GM19372 (cell line): ENCODE results near the gene PADI3.

ENCODE experiments used
- ATAC-seq: cut with Tn5 transposase; IDR thresholded peaks from one replicate; pipeline ENCODE4 v1.9.1; 2021; ENCODE audit warnings: mild to moderate bottlenecking, low read depth, moderate library complexity; ENCODE audit not compliant: unreplicated experiment

Gene PADI3

DNA sequence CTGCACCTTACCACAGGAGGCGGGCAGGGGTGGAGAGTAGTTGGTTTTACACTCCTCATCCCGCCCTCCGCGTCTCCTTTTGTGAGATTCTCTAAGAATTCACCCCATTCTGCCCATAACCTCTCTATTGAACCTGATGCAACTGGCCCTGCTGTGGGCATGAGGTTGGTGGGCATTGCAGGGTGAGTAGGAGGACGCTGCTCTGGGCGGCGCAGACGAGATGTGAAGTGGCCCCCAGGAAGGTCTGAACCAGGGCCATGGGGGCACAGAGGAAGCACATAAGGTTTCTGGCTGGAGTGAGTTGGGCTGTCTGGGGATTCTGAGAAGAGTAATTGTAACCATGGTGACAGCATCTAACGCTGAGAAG is 35.1 kb upstream of the PADI3 start:
- no peak for ATAC-seq

DNA sequence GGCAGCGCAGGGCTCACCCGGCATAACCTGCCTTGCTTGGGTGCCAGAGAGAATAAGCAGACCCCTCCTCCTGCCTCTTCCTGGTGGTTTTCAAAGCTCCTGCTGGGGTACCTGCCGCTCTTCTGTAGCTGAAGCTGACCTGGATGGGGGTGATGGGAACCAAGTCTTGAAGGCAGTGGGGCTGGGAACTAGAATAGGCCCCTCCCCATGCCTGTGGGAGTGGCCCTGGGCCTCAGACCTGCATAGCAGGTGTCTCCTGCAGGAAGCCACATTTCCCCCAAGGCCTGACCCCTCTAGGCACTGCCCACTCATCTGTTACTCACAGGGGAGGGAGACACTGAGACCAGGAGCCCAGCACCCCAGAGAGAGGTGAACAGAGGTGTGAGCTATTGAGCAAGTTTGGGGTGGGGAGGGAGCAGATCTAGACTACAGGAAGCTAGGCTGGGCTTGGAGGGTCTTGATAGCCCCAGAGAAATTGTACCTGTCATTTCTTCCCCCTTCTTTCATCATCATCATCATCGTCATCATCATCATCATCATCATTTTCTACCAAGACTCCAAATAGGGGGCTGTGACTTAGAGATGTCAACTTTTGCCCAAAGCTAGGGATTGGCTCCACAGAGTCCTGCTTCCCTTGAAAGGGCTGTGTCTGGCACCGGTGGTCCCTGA is 33.9 kb upstream of the PADI3 start:
- no peak for ATAC-seq

DNA sequence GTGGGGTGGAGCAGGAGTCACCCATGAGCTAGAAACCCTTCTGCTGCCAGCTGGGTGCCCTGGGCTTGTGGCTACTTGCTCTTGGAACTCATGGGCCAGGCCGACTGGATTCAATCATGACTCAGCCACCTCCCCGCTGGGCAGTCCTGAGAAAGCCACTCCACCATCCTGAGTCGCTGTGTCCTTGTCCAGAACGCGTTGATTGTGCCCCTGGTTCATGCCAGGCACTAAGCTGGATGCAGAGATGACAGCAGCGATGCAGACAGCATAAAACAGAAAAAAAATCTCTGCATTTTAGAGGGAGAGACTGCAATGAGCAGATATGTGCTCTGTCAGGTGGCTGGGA is 33.4 kb upstream of the PADI3 start:
- no peak for ATAC-seq

DNA sequence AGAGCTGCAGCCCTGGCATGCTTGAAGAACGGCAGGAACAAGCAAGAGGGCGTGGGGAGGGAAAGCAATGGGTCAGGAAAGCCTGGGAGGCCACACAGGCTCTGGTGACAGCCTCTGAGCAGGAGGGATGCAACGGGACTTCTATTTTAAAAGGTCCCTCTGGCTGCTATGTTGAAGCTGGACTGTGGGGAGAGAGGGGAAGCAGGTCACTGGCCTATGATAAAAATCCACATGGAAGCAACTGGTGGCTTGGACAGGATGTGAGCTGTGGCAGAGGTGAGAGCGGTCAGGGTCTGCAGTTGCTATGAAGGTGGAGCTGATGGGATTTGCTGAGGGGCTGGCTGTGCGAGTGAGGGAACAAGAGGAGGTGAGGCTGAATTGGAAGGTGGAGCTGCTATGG is 32.8 kb upstream of the PADI3 start:
- no peak for ATAC-seq

DNA sequence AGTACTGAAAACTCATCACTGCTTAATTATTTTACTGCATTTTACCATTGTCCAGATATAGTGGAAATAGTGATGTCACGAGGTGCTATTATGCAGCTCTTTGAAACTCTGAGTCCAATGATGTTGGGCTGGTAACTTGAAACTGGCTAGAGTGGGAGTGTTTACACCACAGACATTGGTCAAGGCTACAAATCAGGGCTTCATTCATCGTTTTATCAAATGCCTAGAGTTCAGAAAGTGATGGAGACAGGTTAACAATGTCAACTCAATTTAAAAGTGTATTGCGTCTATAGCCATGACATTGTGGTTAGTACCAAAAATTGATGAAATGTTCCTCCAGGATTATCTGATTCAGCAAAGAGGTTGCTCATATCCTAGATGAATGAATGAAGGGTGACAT is 31.3 kb upstream of the PADI3 start:
- ATAC-seq = no peak

DNA sequence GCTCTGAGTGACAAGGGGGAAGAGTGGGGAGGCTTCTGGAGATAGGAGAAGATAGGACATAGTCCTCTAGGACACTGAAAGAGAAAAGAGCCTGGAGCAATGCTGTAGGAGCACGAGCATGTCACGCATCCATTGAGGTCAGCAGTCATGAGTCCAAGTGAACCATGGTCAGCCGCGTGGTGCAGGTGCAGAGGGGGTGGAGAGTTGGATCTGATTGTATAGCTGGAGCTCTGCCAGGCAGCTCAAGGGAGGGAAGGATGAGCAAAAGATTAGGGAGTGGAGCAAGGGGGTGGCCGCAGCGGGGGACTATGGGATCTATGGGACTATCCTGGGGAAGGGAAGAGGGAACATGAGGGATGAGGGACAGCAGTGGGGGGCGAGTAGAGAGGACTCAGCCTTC is 30.0 kb upstream of the PADI3 start:
- no peak for ATAC-seq

DNA sequence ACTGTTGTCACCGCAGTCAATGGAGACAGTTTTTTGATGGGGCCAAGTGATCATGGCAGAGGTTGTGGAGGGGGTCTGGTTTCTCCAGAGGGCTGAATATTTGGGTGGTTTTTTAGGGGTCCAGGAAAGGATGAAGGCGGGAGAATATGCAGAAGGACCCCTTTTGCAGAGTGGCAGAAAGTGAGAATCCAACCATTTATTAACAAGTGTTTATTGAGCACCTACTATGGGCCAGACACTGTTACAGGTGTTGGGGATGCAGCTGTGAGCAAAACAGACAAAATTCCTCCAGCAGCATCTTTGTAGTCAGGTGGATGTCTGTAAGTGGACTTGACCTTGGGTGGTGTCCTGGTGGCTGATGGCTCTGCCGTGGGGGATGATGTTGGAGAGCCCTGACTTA is 28.6 kb upstream of the PADI3 start:
- ATAC-seq = no peak

DNA sequence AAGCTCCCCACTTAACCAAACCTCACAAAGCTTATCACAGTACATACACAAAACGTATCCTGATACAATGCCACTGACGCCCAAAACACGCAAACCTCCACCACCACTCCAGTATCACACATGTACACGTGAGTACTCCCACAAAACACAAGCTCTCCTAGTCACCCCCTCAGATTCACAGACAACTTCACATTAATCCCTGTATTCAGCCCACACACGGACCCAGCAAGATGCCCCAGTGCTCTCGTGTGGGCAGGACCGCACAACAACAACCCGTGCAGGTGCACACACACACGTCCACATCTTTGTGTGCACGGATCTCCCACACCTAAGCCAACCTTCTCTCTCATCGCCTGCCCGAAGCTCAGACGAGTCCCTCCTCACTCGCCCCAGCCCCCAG is 26.3 kb upstream of the PADI3 start:
- ATAC-seq = no peak

DNA sequence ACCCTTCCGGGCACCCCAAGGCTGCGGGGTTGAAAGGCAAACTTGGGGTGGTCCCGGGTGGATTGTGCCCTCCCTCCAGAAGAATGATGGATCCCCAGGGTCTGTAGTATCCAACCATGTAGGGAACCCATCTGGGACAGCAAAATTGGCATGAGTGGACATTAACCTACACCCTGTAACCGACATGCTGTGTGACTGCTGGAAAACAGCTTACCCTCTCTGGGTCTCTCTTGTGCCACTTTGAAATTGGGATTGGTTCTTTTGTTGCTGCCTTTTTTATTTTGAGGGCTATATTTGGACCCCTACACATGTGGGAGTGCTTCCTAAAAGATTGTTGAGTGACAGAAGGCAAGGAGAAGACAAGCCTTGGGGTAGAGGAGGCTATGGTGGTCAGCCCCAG is 24.5 kb upstream of the PADI3 start:
- ATAC-seq = no peak

DNA sequence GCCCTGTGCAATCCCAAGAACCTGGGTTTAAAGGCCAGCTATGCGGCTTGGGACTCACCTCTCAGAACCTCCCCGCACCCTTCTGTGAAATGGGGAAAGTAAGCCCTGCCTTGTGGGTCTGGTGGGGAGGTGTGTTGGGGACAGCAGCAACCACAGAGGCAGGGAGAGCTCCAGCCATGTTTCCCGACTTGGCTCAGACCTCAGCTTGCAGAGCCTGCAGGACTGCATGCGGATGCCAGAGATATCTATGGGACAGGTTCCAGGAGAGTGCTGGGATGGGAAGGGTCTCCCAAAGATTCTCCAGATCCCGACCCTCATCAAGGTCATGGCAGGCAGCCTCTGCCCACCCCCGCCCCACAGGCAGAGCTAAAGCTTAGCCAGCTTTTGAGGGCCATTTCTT is 23.8 kb upstream of the PADI3 start:
- no peak for ATAC-seq

DNA sequence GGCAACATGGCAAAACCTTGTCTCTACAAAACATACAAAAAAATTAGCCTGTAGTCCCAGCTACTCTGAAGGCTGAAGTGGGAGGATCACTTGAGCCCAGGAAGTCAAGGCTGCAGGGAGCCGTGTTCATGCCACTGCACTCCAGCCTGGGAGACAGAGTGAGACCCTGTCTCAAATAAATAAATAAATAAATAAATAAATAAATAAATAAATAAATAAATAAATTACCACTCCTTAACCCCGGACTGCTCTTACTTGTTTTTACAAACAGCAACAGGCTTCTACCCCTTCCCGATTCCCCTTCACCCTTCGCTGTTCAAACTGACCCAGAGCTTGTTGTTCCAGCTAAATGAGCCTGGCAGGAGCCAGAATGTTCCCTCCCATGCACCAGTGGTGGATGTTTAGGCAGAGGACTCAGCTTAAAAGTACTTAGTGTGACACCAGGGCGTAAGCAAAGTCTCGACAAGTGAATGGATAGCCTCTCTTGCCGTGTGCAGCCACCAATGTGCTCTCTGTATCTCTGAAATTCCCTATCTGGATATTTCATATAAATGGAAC is 21.5 kb upstream of the PADI3 start:
- ATAC-seq = no peak

DNA sequence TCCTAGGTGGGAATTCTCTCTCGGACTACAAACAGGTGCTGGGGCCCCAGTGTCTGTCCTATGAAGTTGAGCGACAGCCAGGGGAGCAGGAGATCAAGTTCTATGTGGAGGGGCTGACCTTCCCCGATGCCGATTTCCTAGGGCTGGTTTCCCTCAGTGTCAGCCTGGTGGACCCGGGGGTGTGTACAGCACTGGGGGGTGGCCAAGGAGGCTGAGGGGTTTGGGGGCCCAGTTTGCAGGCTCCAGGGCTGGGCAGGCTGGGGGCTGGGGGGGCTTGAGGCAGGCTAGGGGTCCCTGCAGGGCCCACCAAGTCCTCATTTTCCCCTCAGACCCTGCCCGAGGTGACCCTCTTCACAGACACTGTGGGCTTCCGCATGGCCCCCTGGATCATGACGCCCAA is 20.3 kb upstream of the PADI3 start:
- no peak for ATAC-seq

DNA sequence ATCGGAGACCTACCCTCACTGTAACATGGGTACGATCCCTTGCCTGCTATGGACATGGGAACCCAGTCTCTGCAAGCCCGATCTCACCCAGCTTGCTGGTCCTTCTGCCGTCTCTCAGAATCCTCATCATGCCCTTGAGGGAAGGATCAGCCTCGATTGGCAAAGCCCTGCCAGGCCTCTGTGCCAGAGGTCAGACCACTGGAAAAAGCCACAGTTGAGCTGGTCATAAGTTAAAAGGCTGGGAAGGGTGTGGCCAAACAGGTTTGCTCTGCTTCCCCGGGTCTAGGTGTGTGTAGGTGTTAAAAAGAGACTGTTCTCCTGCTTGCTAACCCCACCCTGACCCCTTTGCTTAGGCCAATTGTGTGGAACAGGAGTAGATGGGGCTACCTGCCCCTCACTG is 19.5 kb upstream of the PADI3 start:
- ATAC-seq = no peak

DNA sequence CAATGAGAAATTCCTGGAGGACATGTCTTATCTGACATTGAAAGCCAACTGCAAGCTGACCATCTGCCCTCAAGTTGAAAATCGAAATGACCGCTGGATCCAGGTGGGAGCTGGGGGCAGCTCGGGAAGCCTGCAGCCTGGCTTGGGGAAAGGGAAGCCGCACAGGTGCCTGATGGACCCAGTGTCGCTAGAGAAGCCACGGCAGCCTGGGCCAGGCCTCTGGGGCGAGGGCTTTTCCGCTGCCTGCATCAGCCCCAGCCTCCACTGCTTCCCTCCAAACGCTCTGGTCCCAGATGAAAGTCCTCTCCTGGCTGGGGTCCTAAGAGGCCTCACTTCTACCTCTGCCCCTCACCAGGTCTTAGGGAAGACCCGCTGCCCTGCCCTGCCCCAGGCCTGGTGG is 18.8 kb upstream of the PADI3 start:
- no peak for ATAC-seq

DNA sequence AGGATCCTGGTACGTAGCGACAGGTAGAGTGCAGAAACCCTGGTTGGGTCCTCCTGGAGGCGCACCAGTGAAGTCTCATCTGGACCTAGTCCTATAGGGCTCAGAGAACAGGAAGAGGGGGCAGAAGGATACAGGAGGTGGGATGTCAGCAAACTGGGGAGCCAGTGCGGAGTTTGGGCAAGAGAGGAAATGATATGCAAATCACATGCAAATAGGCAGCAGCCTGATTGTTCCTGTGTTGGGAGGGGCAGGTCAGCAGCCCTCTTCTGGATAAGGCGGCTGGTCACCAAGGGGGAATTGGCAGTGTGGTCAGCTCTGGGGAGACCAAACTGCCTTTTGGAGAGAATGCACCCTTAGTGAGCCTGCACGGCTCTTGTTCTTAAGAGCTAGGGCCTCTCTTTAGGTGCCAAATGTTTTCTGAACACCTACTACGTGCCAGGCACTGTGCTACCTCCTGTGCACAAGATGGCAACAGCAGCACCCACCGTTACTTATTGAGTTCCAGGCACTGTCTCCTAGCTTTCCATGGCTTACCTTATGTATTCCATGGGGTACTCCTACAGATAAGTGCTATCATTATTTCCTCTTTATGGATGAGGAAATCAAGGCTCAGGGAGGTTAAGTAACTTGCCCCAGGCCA is 18.1 kb upstream of the PADI3 start:
- no peak for ATAC-seq

DNA sequence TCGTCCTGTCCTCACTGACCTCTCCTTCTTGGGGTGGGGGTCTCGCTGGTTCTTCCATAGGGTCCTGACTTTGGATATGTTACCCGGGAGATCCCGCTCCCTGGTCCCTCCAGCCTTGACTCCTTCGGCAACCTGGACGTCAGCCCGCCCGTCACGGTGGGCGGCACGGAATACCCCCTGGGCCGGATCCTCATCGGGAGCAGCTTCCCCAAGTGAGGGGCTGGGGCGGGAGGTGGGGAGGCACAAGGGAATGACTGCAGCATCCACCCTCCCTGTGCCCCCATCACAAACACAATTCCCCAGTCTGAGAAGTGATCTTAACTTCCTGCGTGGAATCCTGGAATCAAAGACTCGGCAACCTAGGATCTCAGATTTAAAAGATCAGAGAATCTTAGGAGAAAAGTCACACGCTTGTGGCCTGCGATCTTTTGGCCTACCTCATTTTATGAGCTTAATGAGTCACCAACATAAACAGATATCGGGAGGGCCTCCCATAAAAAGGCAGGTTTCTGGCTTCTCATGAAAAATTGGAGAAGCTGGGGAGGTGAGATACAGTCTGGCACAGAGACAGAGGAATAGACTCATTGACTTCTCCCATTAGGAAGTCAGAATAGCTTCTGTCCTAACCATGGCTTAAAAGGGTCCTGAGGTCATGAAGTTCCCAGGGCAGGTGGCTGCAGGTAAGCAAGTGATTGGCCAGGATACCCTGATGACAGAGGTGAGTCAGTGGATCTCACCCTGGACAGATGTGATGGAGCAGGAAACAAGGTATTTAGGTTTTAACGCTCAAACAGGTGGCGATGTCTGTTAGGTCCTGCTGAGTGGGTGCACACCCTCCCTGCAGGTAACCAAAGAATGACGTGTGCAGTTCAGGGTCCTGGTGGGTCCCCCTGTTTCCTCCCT is 15.9 kb upstream of the PADI3 start:
- no peak for ATAC-seq

DNA sequence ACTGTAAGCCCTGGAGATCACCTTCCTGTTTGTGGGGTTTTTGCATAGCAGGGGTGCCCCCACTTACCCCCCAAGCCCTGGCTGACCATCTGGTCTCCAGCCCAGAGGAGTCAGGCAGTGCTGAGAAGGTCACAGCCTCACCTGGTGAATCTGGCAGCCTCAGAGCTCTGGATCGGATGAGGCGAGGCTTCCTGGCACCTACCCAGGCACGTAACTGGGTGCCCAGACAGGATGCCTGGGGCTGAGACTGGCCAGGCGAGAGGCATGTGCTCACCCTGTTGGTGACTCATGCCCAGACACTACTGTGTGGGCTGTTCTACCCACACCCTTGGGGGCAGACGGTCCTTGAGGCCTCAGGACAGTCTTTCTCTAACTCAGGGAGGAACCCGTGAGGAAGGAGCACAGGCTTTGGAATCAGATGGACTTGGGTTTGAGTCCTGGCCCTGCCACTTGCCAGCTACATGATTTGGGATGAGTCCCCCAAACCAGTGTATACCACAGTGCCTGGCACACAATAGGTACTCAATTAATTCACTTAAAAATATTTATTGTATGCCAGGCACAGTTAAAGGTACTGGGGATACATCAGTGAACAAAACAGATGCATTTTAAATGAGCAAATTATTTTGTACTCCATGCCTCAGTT is 15.1 kb upstream of the PADI3 start:
- ATAC-seq = no peak

DNA sequence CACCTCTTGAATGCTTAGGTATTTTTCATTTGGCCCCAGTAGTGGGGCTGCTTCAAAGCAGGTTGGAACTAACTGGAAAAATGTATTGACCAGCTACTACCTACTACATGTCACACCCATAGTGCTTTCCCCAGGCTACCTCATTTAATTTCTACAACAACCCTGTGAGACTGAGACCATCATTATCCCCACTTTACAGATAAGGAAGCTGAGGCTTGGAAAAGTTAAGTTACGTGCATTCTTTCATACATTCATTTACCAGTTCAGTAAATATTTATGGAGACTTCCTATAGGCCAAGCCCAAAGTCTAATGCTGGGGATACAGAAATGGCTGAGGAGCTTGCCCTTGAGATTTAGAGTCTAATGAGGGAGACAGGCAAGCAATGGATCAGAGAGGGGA is 14.5 kb upstream of the PADI3 start:
- ATAC-seq = no peak

DNA sequence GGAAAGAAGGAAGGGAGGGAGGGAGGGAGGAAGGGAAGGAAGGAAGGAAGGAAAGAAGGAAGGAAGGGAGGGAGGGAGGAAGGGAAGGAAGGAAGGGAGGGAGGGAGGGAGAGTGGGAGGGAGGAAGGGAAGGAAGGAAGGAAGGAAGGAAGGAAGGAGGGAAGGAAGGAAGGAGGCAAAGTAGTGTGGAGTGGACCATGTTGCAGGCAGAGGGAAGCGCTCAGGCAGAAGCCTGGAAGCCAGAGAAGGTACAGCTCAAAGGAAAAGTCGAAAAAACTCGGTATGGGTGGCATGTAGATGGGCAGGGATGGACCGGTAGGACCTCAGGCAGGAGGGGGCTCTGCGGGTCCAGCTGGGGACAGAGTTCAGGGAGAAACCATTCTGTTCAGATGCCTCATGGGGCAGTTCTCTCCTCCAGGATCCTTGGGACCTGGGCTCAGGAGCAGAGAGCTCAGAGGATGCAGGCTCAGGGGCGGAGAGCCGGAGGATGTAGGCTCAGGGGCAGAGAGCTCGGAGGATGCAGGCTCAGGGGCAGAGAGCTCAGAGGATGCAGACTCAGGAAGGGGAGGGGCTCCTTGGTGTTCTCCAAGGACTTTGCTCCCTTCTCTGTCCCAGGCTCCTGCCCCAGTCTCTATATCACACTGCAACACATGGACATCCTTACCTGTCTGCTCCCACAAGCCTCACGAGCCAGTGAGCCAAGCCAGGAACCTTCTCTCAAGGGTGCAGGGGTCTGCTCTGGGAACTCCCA is 13.6 kb upstream of the PADI3 start:
- ATAC-seq = no peak

DNA sequence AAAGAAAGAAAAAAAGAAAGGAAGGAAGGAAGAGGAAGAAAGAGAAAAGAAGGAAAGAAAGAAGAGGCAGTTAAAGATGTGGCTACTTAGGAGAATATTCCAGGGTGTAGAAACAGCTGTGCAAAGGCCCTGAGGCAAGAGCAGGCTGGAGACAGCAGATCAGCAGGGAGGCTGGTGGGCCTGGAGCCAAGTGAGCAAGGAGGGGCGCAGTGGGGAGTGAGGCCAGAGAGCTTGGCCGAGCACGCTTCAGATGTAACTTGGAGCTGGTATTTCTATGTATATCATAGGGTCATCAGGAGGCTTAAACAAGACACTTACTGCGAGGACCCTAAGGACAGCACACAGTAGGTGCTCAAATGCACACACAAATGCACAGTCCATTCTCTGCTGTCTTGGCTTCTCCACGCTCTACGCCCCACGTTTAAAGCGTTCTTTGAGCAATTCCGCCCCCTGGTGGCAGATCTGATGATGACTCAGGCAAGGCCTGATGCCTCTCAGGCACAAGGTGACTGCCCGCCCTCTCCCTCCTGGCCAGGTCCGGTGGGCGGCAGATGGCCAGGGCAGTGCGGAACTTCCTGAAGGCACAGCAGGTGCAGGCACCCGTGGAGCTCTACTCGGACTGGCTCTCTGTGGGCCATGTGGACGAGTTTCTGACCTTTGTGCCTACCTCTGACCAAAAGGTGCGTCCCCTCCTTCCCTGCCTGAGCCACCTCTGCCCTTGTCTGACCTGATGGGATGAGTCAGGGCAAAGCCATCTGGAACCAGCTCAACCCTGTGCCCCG is 11.9 kb upstream of the PADI3 start:
- no peak for ATAC-seq
